ENCODE measurements around the gene BIN1. TPM values are rescaled to one million over a fixed set of nuclear protein-coding genes. Genes with fewer than 3 reads are reported as not detected.

Gene BIN1
- total RNA-seq, 2 donors from 2014 or later: 18.0 to 35.9 TPM

DNA sequence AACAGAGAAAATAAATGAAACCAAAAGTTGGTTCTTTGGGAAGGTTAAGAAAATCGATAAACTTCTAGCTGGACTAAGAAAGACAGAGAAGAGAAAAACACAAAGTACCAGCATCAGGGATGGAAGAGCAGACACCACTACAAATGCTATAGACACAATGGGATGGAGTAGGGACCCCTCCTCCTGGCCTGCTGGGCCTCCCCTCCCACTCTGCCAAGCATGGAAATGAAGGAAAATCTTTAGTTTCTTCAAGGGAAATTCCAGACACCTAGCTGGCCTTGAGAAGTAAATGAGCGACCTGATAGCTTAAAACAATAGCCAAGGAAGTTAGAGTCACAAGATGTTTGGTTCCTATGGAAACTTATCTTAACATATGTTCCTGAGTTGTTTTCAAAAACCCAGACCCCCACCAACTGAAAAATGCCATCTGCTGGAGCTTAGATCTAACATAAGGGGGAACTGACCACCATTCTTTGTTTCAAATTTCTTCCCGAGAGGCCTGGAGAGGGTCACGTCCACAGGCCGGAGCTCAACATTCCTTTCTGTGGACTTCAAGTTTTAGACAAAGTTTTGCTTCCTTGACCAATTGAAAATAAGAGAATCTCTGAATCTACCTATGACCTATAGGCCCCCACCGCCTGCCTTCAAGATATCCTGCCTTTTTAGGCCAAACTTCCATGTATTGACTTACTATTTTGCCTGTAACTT, 101.9 kb downstream of the BIN1 start:
- Mint-ChIP-seq H3K36me3 (no peaks in the 10 kb centered on the region), H3K27ac (no peak overlapping the region), H3K27me3 (peaks cover 12 to 32% of the 10 kb centered on the region in 2 donors), H3K4me3 (no peak overlapping the region), H3K4me1 (ENCODE audit: low read depth in 2 of 2) (peaks cover 0 to 4% of the 10 kb centered on the region in 2 donors), H3K9me3 (no peaks in the 10 kb centered on the region)
- DNase-seq (ENCODE audit: low spot score) (no peak), ATAC-seq (no peak)

DNA sequence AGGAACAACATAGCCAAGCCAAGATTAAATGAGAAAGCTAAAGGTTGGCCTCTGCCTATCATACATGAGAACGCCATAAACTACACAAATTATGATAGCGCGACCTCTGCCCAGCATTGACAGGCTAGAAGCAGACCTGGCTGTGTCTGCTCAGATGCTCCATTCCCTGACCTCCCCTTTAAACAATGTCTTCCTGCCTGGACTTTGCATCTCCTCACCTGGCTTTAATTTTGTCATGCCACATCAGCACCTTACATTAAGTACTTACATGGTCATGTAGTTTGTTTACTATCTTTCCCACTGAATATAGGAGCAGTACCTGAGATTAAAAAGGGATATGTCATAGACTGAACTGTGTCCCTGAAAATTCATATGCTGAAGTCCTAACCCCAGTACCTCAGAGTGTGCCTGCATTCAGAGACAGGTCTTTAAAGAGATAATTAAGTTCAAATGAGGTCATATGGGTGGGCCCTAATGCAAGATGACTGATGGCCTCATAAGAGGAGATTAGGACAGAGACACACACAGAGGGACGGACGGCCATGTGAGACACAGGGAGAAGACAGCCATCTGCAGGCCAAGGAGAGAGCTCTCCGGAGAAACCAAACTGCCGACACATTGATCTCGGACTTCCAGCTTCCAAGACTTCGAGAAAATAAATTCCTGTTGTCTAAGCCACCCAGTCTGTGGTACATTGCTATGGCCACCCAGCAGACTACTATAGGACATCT, 103.7 kb downstream of the BIN1 start:
- Mint-ChIP-seq H3K4me3 (no peak overlapping the region), H3K9me3 (no peaks in the 10 kb centered on the region), H3K27me3 (peaks cover 4 to 23% of the 10 kb centered on the region in 2 donors), H3K4me1 (ENCODE audit: low read depth in 2 of 2) (peaks cover 0 to 4% of the 10 kb centered on the region in 2 donors), H3K36me3 (no peaks in the 10 kb centered on the region), H3K27ac (no peak overlapping the region)
- DNase-seq (ENCODE audit: low spot score): no peak
- ATAC-seq: no peak

DNA sequence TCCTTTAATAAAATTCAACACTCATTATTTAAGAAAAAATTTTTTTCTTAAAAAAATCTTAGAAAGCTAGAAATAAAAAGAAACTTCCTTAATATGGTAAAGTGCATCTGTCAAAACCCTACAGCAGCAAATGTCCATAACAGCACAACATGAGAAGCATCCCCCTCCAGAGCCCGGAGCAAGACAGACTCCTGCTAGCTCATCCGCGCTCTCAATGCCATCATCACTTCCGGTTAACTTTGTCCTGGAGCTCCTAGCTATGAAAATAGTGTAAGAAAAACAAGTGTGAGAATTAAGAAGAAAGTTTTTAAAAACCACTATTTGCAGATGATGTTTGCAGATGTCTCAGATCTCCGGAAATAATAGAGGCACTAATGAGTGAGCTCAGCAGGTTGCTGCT, 105.2 kb downstream of the BIN1 start:
- H3K27ac Mint-ChIP-seq: no peak overlapping the region
- H3K4me1 Mint-ChIP-seq (ENCODE audit: low read depth in 2 of 2): peaks cover 0 to 4% of the 10 kb centered on the region in 2 donors
- H3K36me3 Mint-ChIP-seq: no peaks in the 10 kb centered on the region
- H3K4me3 Mint-ChIP-seq: no peak overlapping the region
- H3K27me3 Mint-ChIP-seq: peaks cover 2 to 22% of the 10 kb centered on the region in 2 donors
- DNase-seq (ENCODE audit: low spot score) (no peak), ATAC-seq (no peak)
- no peaks in the 10 kb centered on the region for H3K9me3 Mint-ChIP-seq

DNA sequence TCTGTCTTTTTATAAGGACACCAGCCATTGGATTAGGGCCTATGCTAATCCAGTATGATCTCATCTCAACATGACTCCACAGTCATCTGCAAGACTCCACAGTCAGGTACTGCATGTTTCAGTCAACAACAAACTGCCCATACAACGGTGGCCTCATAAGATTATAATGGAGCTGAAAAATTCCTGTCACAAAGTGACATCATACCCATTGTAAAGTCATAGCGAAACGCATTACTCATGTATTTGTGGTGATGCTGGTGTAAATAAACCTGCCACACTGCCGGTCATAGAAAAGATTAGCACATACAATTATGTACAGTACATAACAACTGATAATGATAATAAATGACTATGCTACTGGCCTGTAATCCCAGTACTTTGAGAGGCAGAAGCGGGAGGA, 106.0 kb downstream of the BIN1 start:
- Mint-ChIP-seq H3K27ac (no peak overlapping the region), H3K4me1 (ENCODE audit: low read depth in 2 of 2) (peaks cover 0 to 4% of the 10 kb centered on the region in 2 donors), H3K36me3 (no peaks in the 10 kb centered on the region), H3K4me3 (no peak overlapping the region), H3K27me3 (peaks cover 4 to 22% of the 10 kb centered on the region in 2 donors), H3K9me3 (no peaks in the 10 kb centered on the region)
- no peak for DNase-seq (ENCODE audit: low spot score)
- ATAC-seq: peak in 1 of 2 donors; percentile 85

DNA sequence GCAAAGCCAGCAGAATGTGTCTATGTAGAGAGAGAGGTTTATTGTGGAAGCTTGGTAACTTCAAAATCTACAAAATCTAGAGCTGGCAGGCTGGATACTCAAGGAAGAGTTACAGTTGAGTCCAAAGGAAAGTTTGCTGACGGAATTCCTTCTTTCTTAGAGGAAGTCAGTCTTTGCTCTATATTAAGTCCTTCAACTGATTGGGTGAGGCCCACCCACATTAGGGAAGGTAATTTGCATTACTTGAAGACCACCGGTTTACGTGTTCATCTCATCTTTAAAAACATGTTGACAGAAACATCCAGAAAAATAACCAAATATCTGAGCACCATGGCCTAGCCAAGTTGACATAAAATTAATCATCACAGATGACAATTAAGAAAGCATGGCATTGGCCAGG, 106.8 kb downstream of the BIN1 start:
- no peak overlapping the region for H3K27ac Mint-ChIP-seq
- H3K36me3 Mint-ChIP-seq: no peaks in the 10 kb centered on the region
- no peak overlapping the region for H3K4me3 Mint-ChIP-seq
- no peak for ATAC-seq
- H3K9me3 Mint-ChIP-seq: no peaks in the 10 kb centered on the region
- H3K4me1 Mint-ChIP-seq (ENCODE audit: low read depth in 2 of 2): peaks cover 0 to 4% of the 10 kb centered on the region in 2 donors
- peaks cover 5 to 22% of the 10 kb centered on the region in 2 donors for H3K27me3 Mint-ChIP-seq
- DNase-seq (ENCODE audit: low spot score): no peak

DNA sequence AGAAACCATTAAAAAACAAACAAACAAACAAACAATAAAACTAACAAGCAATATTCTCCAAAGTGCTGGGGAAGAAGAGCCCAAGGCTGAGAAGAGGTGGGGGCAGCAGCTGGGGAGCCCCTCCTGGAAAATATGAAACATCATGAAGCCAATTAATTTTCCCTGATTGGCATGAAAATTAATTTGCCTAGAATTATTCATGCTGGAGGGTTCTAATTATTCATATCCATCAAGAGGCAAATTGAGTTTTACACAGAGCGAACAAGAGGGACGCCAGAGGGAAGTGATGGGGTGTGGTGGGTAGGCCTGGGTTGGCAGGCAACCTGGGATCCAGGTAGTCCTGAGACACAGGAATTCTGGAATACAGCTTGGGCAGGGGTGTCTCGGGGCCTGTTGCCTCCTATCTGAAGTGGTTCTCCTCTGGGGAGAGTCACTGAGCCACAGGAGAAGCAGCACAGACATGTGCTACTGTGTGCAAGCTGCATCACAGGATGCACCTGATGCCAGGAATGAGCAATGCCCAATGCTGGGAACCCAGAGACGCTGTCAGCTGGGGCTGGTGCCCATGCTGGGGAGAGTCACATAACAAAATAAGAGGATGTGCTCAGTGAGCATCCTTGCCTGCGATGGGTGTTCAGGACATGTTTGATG, 107.7 kb downstream of the BIN1 start:
- no peak overlapping the region for H3K27ac Mint-ChIP-seq
- H3K36me3 Mint-ChIP-seq: no peaks in the 10 kb centered on the region
- peaks cover 0 to 4% of the 10 kb centered on the region in 2 donors for H3K4me1 Mint-ChIP-seq (ENCODE audit: low read depth in 2 of 2)
- DNase-seq (ENCODE audit: low spot score) (no peak), ATAC-seq (no peak)
- no peaks in the 10 kb centered on the region for H3K9me3 Mint-ChIP-seq
- H3K4me3 Mint-ChIP-seq: no peak overlapping the region
- H3K27me3 Mint-ChIP-seq: peaks cover 5 to 22% of the 10 kb centered on the region in 2 donors

DNA sequence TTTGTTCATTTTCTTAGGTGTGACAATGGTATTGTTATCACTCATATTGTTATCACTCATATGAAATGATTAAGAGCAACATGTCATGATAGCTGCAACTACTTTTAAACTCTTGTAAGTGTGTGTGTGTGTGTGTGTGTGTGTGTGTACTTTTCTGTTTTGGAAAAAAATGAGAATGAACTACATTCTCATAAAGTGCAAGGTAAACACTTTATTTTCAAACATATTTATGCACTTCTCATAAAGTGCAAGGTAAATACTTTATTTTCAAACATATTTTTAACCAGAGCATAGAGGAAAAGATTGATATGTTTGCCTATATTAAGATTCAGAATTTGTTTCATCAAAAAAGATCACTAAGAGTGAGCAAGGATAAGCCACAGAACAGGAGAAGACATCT, 108.5 kb downstream of the BIN1 start:
- H3K27me3 Mint-ChIP-seq: peaks cover 5 to 22% of the 10 kb centered on the region in 2 donors
- DNase-seq (ENCODE audit: low spot score) (no peak), ATAC-seq (no peak)
- H3K27ac Mint-ChIP-seq: no peak overlapping the region
- H3K9me3 Mint-ChIP-seq: no peaks in the 10 kb centered on the region
- H3K4me3 Mint-ChIP-seq: no peak overlapping the region
- H3K36me3 Mint-ChIP-seq: no peaks in the 10 kb centered on the region
- H3K4me1 Mint-ChIP-seq (ENCODE audit: low read depth in 2 of 2): peaks cover 0 to 4% of the 10 kb centered on the region in 2 donors

Other genes with a start within 250 kb of the BIN1 start
- gene TEX51, start 208.3 kb downstream of the BIN1 start, total RNA-seq: not detected
- gene CYP27C1, start 113.1 kb upstream of the BIN1 start, total RNA-seq: not detected
- gene ERCC3, start 187.0 kb upstream of the BIN1 start, total RNA-seq: 100 to 1,000 TPM in 1 of 2 donors, 10 to 100 TPM in 1; 73.5 to 102 TPM

All from natural killer cell treated with Interleukin-12 subunit alpha and Interleukin-12 subunit beta and Interleukin-15 and Interleukin-18, amount 100 ng/mL, for 72 hours (primary cell).